H9 (cell line): Measurements from ENCODE around the gene TBC1D1. TPM values are rescaled to one million over a fixed set of nuclear protein-coding genes. Genes with fewer than 3 reads are reported as not detected.

Experiments used
- DNase-seq: peaks from one replicate; pipeline ENCODE4 v3.0.0-alpha.2; 2017
- H2AFZ ChIP-seq: one replicate; pipeline ENCODE4 v1.6.1; 2013; ENCODE audit warnings: mild to moderate bottlenecking, low read length, control low read depth, moderate library complexity
- H2AK5ac ChIP-seq: 2 replicates; pipeline ENCODE4 v1.6.1; 2013; ENCODE audit warnings: low read length, control low read depth, mixed read lengths; ENCODE audit not compliant: insufficient read length
- H2BK120ac ChIP-seq: one replicate; pipeline ENCODE4 v1.6.1; 2013; ENCODE audit warnings: low read depth, mild to moderate bottlenecking, low read length, control low read depth, inconsistent platforms; ENCODE audit not compliant: poor library complexity, severe bottlenecking
- H2BK12ac ChIP-seq: 2 replicates; pipeline ENCODE4 v1.6.1; 2013; ENCODE audit warnings: low read length, control low read depth, mixed read lengths, low read depth; ENCODE audit not compliant: insufficient read length
- H2BK15ac ChIP-seq: 2 replicates; pipeline ENCODE4 v1.6.1; 2013; ENCODE audit warnings: low read depth, low read length, control low read depth
- H2BK20ac ChIP-seq: one replicate; pipeline ENCODE4 v1.6.1; 2013; ENCODE audit warnings: low read depth, mild to moderate bottlenecking, low read length, control low read depth, inconsistent platforms; ENCODE audit not compliant: poor library complexity, severe bottlenecking
- H2BK5ac ChIP-seq: 2 replicates; pipeline ENCODE4 v1.6.1; 2013; ENCODE audit warnings: low read length, control low read depth, mixed read lengths; ENCODE audit not compliant: insufficient read length
- H3K14ac ChIP-seq: 2 replicates; pipeline ENCODE4 v1.6.1; 2013; ENCODE audit warnings: low read length, control low read depth; ENCODE audit not compliant: insufficient read depth
- H3K18ac ChIP-seq: 2 replicates; pipeline ENCODE4 v1.6.1; 2013; ENCODE audit warnings: low read depth, mild to moderate bottlenecking, mixed read lengths, low read length, control low read depth; ENCODE audit not compliant: insufficient read length
- H3K23ac ChIP-seq: 2 replicates; pipeline ENCODE4 v1.6.1; 2013; ENCODE audit warnings: low read length, control low read depth, mixed read lengths, low read depth; ENCODE audit not compliant: insufficient read length
- H3K23me2 ChIP-seq: 2 replicates; pipeline ENCODE4 v1.6.1; 2013; ENCODE audit warnings: low read depth, mild to moderate bottlenecking, mixed read lengths, low read length, control low read depth; ENCODE audit not compliant: insufficient read length, poor library complexity, severe bottlenecking
- H3K27ac ChIP-seq: 2 replicates; pipeline ENCODE4 v1.5.1; 2013; ENCODE audit warnings: low read length, control low read depth, mixed read lengths, low read depth; ENCODE audit not compliant: insufficient read length
- H3K27me3 ChIP-seq: 2 replicates; pipeline ENCODE4 v1.6.1; 2013; ENCODE audit warnings: low read length, control low read depth, inconsistent platforms; ENCODE audit not compliant: insufficient read depth
- H3K4ac ChIP-seq: 2 replicates; pipeline ENCODE4 v1.6.1; 2013; ENCODE audit warnings: low read depth, mild to moderate bottlenecking, control low read depth, inconsistent platforms, low read length, moderate library complexity
- H3K4me1 ChIP-seq: 2 replicates; pipeline ENCODE4 v1.6.1; 2013; ENCODE audit warnings: low read length, control low read depth, inconsistent platforms; ENCODE audit not compliant: insufficient read depth
- H3K4me2 ChIP-seq: 2 replicates; pipeline ENCODE4 v1.6.1; 2013; ENCODE audit warnings: low read length, control low read depth, mixed read lengths; ENCODE audit not compliant: insufficient read length, insufficient read depth
- H3K56ac ChIP-seq: 2 replicates; pipeline ENCODE4 v1.6.1; 2013; ENCODE audit warnings: low read depth, mild to moderate bottlenecking, mixed read lengths, low read length, control low read depth; ENCODE audit not compliant: insufficient read length
- H3K79me1 ChIP-seq: 2 replicates; pipeline ENCODE4 v1.6.1; 2013; ENCODE audit warnings: low read depth, mild to moderate bottlenecking, moderate library complexity, low read length, control low read depth, inconsistent platforms; ENCODE audit not compliant: insufficient read depth, poor library complexity, severe bottlenecking
- H3K79me2 ChIP-seq: 2 replicates; pipeline ENCODE4 v1.6.1; 2013; ENCODE audit warnings: low read length, control low read depth, inconsistent platforms; ENCODE audit not compliant: insufficient read depth
- H3K9ac ChIP-seq: 2 replicates; pipeline ENCODE4 v1.6.1; 2013; ENCODE audit warnings: low read length, control low read depth, mixed read lengths; ENCODE audit not compliant: insufficient read length; ENCODE audit errors: extremely low read depth
- H3K9me3 ChIP-seq: one replicate; pipeline ENCODE4 v1.6.1; 2013; ENCODE audit warnings: low read depth, low read length, inconsistent platforms; ENCODE audit not compliant: control insufficient read depth
- H3T11ph ChIP-seq: one replicate; pipeline ENCODE4 v1.6.1; 2013; ENCODE audit warnings: mild to moderate bottlenecking, low read length, control low read depth, inconsistent platforms
- H4K20me1 ChIP-seq: one replicate; pipeline ENCODE4 v1.6.1; 2013; ENCODE audit not compliant: control insufficient read depth, insufficient read length, insufficient read depth
- H4K5ac ChIP-seq: 2 replicates; pipeline ENCODE4 v1.6.1; 2013; ENCODE audit warnings: low read depth, mild to moderate bottlenecking, mixed read lengths, low read length, control low read depth; ENCODE audit not compliant: insufficient read length
- H4K8ac ChIP-seq: replicated peaks from 2 replicates; pipeline ENCODE4 v1.6.1; 2013; ENCODE audit warnings: low read length, control low read depth, mixed read lengths, low read depth; ENCODE audit not compliant: insufficient read length
- H4K91ac ChIP-seq: 2 replicates; pipeline ENCODE4 v1.6.1; 2013; ENCODE audit warnings: low read depth, mild to moderate bottlenecking, moderate library complexity, mixed read lengths, low read length, control low read depth; ENCODE audit not compliant: insufficient read length
- H3K27ac Mint-ChIP-seq, 3 experiments: 2 replicates in 2 of 3; 3 replicates in 1 of 3; pipeline ENCODE4 v1.8.0; 2020 to 2021; ENCODE audit warnings: mixed read lengths in 3 of 3, mild to moderate bottlenecking in 1 of 3, moderate library complexity in 1 of 3
- H3K27me3 Mint-ChIP-seq: 2 replicates; pipeline ENCODE4 v1.8.0; 2021; ENCODE audit warnings: low read depth, mild to moderate bottlenecking, moderate library complexity, mixed read lengths
- H3K36me3 Mint-ChIP-seq, 3 experiments: 2 replicates in 2 of 3; 3 replicates in 1 of 3; pipeline ENCODE4 v1.8.0; 2020 to 2021; ENCODE audit warnings: low read depth in 3 of 3, mixed read lengths in 3 of 3; ENCODE audit not compliant: insufficient read depth in 1 of 3
- H3K4me1 Mint-ChIP-seq, 2 experiments: 2 replicates each; pipeline ENCODE4 v1.8.0; 2020; ENCODE audit warnings: mixed read lengths in 2 of 2
- H3K4me3 Mint-ChIP-seq, 2 experiments: 2 replicates in 1 of 2; 3 replicates in 1 of 2; pipeline ENCODE4 v1.8.0; 2020 to 2021; ENCODE audit warnings: mild to moderate bottlenecking in 2 of 2, mixed read lengths in 2 of 2, moderate library complexity in 1 of 2
- H3K9me3 Mint-ChIP-seq, 2 experiments: 2 replicates in 1 of 2; 3 replicates in 1 of 2; pipeline ENCODE4 v1.8.0; 2020; ENCODE audit warnings: mild to moderate bottlenecking in 2 of 2, mixed read lengths in 2 of 2, moderate library complexity in 1 of 2
- WGBS: extraction: QIAGEN DNeasy Blood & Tissue Kit; methylation state at CpG from one replicate; pipeline ENCODE4 v1.1.7; 2013; ENCODE audit warnings: missing lambda C conversion rate, low lambda C conversion rate, mixed read lengths; ENCODE audit not compliant: insufficient read length; ENCODE audit errors: extremely low coverage; 5-methylcytosine and 5-hydroxymethylcytosine counted together
- total RNA-seq: library from RNA; stranded (reverse); gene quantifications from 2 replicates; pipeline ENCODE4 v1.2.1, GENCODE V29; 2021
- TF ChIP-seq, protein P1 (sequence below): fragments of 200-600 bp; sonication (generic); conservative IDR thresholded peaks from 3 replicates; pipeline ENCODE4 v1.8.0; 2021; ENCODE audit warnings: antibody characterized with exemption, mild to moderate bottlenecking

Gene TBC1D1
- total RNA-seq, 1 experiment from 2014 or later = 109 TPM

DNA sequence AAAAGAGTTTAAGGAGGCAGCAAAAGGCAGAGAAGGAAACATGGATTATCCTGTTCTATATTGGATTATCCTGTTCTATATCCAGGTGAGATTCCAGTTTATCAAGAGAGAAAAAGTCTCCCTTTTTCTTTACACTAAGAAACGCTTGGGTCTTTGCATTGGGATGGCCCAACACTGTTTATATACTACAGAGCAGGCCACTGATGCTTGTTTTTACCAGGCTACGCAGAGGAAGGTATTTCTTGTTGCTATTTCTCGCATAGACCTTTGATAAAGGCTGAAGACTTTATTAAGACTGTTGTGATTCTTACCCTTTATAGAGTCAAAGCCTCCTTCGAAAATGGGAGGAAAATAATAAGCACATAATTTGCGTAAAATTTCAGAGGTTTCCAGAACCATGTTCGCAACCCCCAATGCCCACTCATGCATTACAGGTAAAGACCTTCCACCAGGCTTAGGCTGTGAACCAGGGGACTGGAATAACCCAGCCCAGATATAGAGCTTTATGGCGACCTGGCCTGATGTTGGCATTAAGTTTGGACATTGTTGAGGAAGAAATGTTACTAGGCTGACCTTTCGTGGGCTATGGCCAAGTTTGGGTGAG is 287.6 kb downstream of the TBC1D1 start:
- H3K4ac ChIP-seq = no peak overlapping the region
- H3K4me2 ChIP-seq = no peak overlapping the region
- H3K79me2 ChIP-seq = no peaks in the 10 kb centered on the region
- TF ChIP-seq, protein P1, sequence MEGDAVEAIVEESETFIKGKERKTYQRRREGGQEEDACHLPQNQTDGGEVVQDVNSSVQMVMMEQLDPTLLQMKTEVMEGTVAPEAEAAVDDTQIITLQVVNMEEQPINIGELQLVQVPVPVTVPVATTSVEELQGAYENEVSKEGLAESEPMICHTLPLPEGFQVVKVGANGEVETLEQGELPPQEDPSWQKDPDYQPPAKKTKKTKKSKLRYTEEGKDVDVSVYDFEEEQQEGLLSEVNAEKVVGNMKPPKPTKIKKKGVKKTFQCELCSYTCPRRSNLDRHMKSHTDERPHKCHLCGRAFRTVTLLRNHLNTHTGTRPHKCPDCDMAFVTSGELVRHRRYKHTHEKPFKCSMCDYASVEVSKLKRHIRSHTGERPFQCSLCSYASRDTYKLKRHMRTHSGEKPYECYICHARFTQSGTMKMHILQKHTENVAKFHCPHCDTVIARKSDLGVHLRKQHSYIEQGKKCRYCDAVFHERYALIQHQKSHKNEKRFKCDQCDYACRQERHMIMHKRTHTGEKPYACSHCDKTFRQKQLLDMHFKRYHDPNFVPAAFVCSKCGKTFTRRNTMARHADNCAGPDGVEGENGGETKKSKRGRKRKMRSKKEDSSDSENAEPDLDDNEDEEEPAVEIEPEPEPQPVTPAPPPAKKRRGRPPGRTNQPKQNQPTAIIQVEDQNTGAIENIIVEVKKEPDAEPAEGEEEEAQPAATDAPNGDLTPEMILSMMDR = no peak
- Mint-ChIP-seq H3K9me3 (peaks cover 21 to 41% of the 10 kb centered on the region in 2 experiments), H3K4me3 (no peak overlapping the region), H3K36me3 (peaks cover 11 to 28% (median 13%) of the 10 kb centered on the region in 3 experiments; a peak in 5 of 7 replicates), H3K4me1 (peaks cover 6 to 7% of the 10 kb centered on the region in 2 experiments), H3K27me3 (no peaks in the 10 kb centered on the region), H3K27ac (no peak overlapping the region)
- H2BK5ac ChIP-seq = no peak overlapping the region
- H4K20me1 ChIP-seq = no peaks in the 10 kb centered on the region
- no peak overlapping the region for H2AFZ ChIP-seq
- H3K27me3 ChIP-seq = no peaks in the 10 kb centered on the region
- no peak overlapping the region for H4K5ac ChIP-seq
- no CpG with 5 or more reads among the region's 8 CpGs for WGBS
- no peak overlapping the region for H3K14ac ChIP-seq
- H3K18ac ChIP-seq = no peak overlapping the region
- H2BK120ac ChIP-seq = no peak overlapping the region
- no peak overlapping the region for H3T11ph ChIP-seq
- H3K79me1 ChIP-seq = no peaks in the 10 kb centered on the region
- no peak overlapping the region for H2BK20ac ChIP-seq
- no peak overlapping the region for H3K27ac ChIP-seq
- no peak overlapping the region for H3K9ac ChIP-seq
- H4K91ac ChIP-seq = no peak overlapping the region
- no peak overlapping the region for H3K56ac ChIP-seq
- DNase-seq = no peak
- H2BK15ac ChIP-seq = no peak overlapping the region
- no peak overlapping the region for H3K23ac ChIP-seq
- no peaks in the 10 kb centered on the region for H3K23me2 ChIP-seq
- no peak overlapping the region for H2AK5ac ChIP-seq
- H2BK12ac ChIP-seq = no peak overlapping the region
- no peaks in the 10 kb centered on the region for H3K4me1 ChIP-seq
- peaks cover 5% of the 10 kb centered on the region for H3K9me3 ChIP-seq
- no peak overlapping the region for H4K8ac ChIP-seq
